ENCODE measurements around the gene OTOGL.

Gene OTOGL

GRCh38 chr12:80099259-80099658 lies at the start of gene OTOGL:
OTOGL (plus strand) TSS chr12:80099537; CDS start chr12:80209432, 109,895 bp downstream.
- no peaks in the 10 kb centered on the region for H3K36me3 ChIP-seq (ENCODE audit: control insufficient read depth in 2 of 2, insufficient read depth in 2 of 2, low read length in 2 of 2)
- no peaks in the 10 kb centered on the region for H3K27me3 ChIP-seq (ENCODE audit: control insufficient read depth in 1 of 2, insufficient read depth in 2 of 2, low read length in 2 of 2)
- H3K9ac ChIP-seq (ENCODE audit: low read length in 2 of 2): no peak within 1 kb of the TSS
- no peaks in the 10 kb centered on the region for H3K4me1 ChIP-seq (ENCODE audit: control insufficient read depth, insufficient read depth, low read length)
- no peaks in the 10 kb centered on the region for H3K9me3 ChIP-seq (ENCODE audit: control insufficient read depth in 2 of 2, low read length in 2 of 2)
- no peak within 1 kb of the TSS for H3K4me3 ChIP-seq (ENCODE audit: low read length in 2 of 2)
- no peak within 1 kb of the TSS for H3K27ac ChIP-seq (ENCODE audit: low read length)

GRCh38 chr12:80050236-80050635 lies 49.1 kb upstream of the OTOGL start:
- Histone ChIP-seq H3K27me3 (ENCODE audit: control insufficient read depth in 1 of 2, insufficient read depth in 2 of 2, low read length in 2 of 2) (no peaks in the 10 kb centered on the region), H3K9me3 (ENCODE audit: control insufficient read depth in 2 of 2, low read length in 2 of 2) (no peaks in the 10 kb centered on the region), H3K9ac (ENCODE audit: low read length in 2 of 2) (no peak overlapping the region)

GRCh38 chr12:80053051-80053790 lies 46.1 kb upstream of the OTOGL start:
- Histone ChIP-seq H3K27me3 (ENCODE audit: control insufficient read depth in 1 of 2, insufficient read depth in 2 of 2, low read length in 2 of 2) (no peaks in the 10 kb centered on the region), H3K9me3 (ENCODE audit: control insufficient read depth in 2 of 2, low read length in 2 of 2) (no peaks in the 10 kb centered on the region), H3K9ac (ENCODE audit: low read length in 2 of 2) (peak overlapping the region; percentile 1 to 19), H3K4me3 (ENCODE audit: low read length in 2 of 2) (no peak overlapping the region), H3K4me1 (ENCODE audit: control insufficient read depth, insufficient read depth, low read length) (peaks cover 6% of the 10 kb centered on the region), H3K36me3 (ENCODE audit: control insufficient read depth in 2 of 2, insufficient read depth in 2 of 2, low read length in 2 of 2) (no peaks in the 10 kb centered on the region), H3K27ac (ENCODE audit: low read length) (peak overlapping the region; percentile 83)

More at GRCh38 chr12:80050236-80050635, 49.1 kb upstream of the OTOGL start:
- H3K4me1 ChIP-seq (ENCODE audit: control insufficient read depth, insufficient read depth, low read length): peaks cover 6% of the 10 kb centered on the region
- H3K4me3 ChIP-seq (ENCODE audit: low read length in 2 of 2): no peak overlapping the region
- no peak overlapping the region for H3K27ac ChIP-seq (ENCODE audit: low read length)
- no peaks in the 10 kb centered on the region for H3K36me3 ChIP-seq (ENCODE audit: control insufficient read depth in 2 of 2, insufficient read depth in 2 of 2, low read length in 2 of 2)

GRCh38 chr12:80056232-80056631 lies 43.1 kb upstream of the OTOGL start:
- no peak overlapping the region for H3K27ac ChIP-seq (ENCODE audit: low read length)

GRCh38 chr12:80056845-80057244 lies 42.5 kb upstream of the OTOGL start:
- Histone ChIP-seq H3K27me3 (ENCODE audit: control insufficient read depth in 1 of 2, insufficient read depth in 2 of 2, low read length in 2 of 2) (no peaks in the 10 kb centered on the region), H3K4me1 (ENCODE audit: control insufficient read depth, insufficient read depth, low read length) (peaks cover 6% of the 10 kb centered on the region), H3K9me3 (ENCODE audit: control insufficient read depth in 2 of 2, low read length in 2 of 2) (no peaks in the 10 kb centered on the region), H3K27ac (ENCODE audit: low read length) (no peak overlapping the region), H3K9ac (ENCODE audit: low read length in 2 of 2) (no peak overlapping the region), H3K4me3 (ENCODE audit: low read length in 2 of 2) (no peak overlapping the region), H3K36me3 (ENCODE audit: control insufficient read depth in 2 of 2, insufficient read depth in 2 of 2, low read length in 2 of 2) (no peaks in the 10 kb centered on the region)

More at GRCh38 chr12:80056232-80056631, 43.1 kb upstream of the OTOGL start:
- Histone ChIP-seq H3K9ac (ENCODE audit: low read length in 2 of 2) (no peak overlapping the region), H3K36me3 (ENCODE audit: control insufficient read depth in 2 of 2, insufficient read depth in 2 of 2, low read length in 2 of 2) (no peaks in the 10 kb centered on the region), H3K9me3 (ENCODE audit: control insufficient read depth in 2 of 2, low read length in 2 of 2) (no peaks in the 10 kb centered on the region), H3K4me1 (ENCODE audit: control insufficient read depth, insufficient read depth, low read length) (peaks cover 6% of the 10 kb centered on the region), H3K4me3 (ENCODE audit: low read length in 2 of 2) (no peak overlapping the region), H3K27me3 (ENCODE audit: control insufficient read depth in 1 of 2, insufficient read depth in 2 of 2, low read length in 2 of 2) (no peaks in the 10 kb centered on the region)

- Histone ChIP-seq H3K36me3 (ENCODE audit: control insufficient read depth in 2 of 2, insufficient read depth in 2 of 2, low read length in 2 of 2) (no peaks in the 10 kb centered on the region), H3K9ac (ENCODE audit: low read length in 2 of 2) (no peak overlapping the region), H3K9me3 (ENCODE audit: control insufficient read depth in 2 of 2, low read length in 2 of 2) (no peaks in the 10 kb centered on the region), H3K4me1 (ENCODE audit: control insufficient read depth, insufficient read depth, low read length) (peaks cover 3% of the 10 kb centered on the region), H3K27me3 (ENCODE audit: control insufficient read depth in 1 of 2, insufficient read depth in 2 of 2, low read length in 2 of 2) (no peaks in the 10 kb centered on the region), H3K27ac (ENCODE audit: low read length) (no peak overlapping the region), H3K4me3 (ENCODE audit: low read length in 2 of 2) (no peak overlapping the region)
Measured at GRCh38 chr12:80058586-80058985, 40.8 kb upstream of the OTOGL start.

- Histone ChIP-seq H3K4me3 (ENCODE audit: low read length in 2 of 2) (no peak overlapping the region), H3K27me3 (ENCODE audit: control insufficient read depth in 1 of 2, insufficient read depth in 2 of 2, low read length in 2 of 2) (no peaks in the 10 kb centered on the region), H3K27ac (ENCODE audit: low read length) (no peak overlapping the region), H3K9ac (ENCODE audit: low read length in 2 of 2) (no peak overlapping the region), H3K4me1 (ENCODE audit: control insufficient read depth, insufficient read depth, low read length) (peaks cover 3% of the 10 kb centered on the region), H3K36me3 (ENCODE audit: control insufficient read depth in 2 of 2, insufficient read depth in 2 of 2, low read length in 2 of 2) (no peaks in the 10 kb centered on the region), H3K9me3 (ENCODE audit: control insufficient read depth in 2 of 2, low read length in 2 of 2) (no peaks in the 10 kb centered on the region)
Measured at GRCh38 chr12:80059102-80059501, 40.2 kb upstream of the OTOGL start.

GRCh38 chr12:80059875-80060274 lies 39.5 kb upstream of the OTOGL start:
- H3K27ac ChIP-seq (ENCODE audit: low read length): no peak overlapping the region
- H3K36me3 ChIP-seq (ENCODE audit: control insufficient read depth in 2 of 2, insufficient read depth in 2 of 2, low read length in 2 of 2): no peaks in the 10 kb centered on the region
- H3K4me1 ChIP-seq (ENCODE audit: control insufficient read depth, insufficient read depth, low read length): peaks cover 3% of the 10 kb centered on the region

GRCh38 chr12:80064269-80064668 lies 35.1 kb upstream of the OTOGL start:
- H3K9me3 ChIP-seq (ENCODE audit: control insufficient read depth in 2 of 2, low read length in 2 of 2): no peaks in the 10 kb centered on the region
- no peaks in the 10 kb centered on the region for H3K27me3 ChIP-seq (ENCODE audit: control insufficient read depth in 1 of 2, insufficient read depth in 2 of 2, low read length in 2 of 2)
- peaks cover 6% of the 10 kb centered on the region for H3K4me1 ChIP-seq (ENCODE audit: control insufficient read depth, insufficient read depth, low read length)
- no peaks in the 10 kb centered on the region for H3K36me3 ChIP-seq (ENCODE audit: control insufficient read depth in 2 of 2, insufficient read depth in 2 of 2, low read length in 2 of 2)
- H3K27ac ChIP-seq (ENCODE audit: low read length): no peak overlapping the region
- H3K9ac ChIP-seq (ENCODE audit: low read length in 2 of 2): no peak overlapping the region
- H3K4me3 ChIP-seq (ENCODE audit: low read length in 2 of 2): no peak overlapping the region

More at GRCh38 chr12:80059875-80060274, 39.5 kb upstream of the OTOGL start:
- no peak overlapping the region for H3K4me3 ChIP-seq (ENCODE audit: low read length in 2 of 2)
- no peak overlapping the region for H3K9ac ChIP-seq (ENCODE audit: low read length in 2 of 2)
- no peaks in the 10 kb centered on the region for H3K9me3 ChIP-seq (ENCODE audit: control insufficient read depth in 2 of 2, low read length in 2 of 2)
- H3K27me3 ChIP-seq (ENCODE audit: control insufficient read depth in 1 of 2, insufficient read depth in 2 of 2, low read length in 2 of 2): no peaks in the 10 kb centered on the region

- Histone ChIP-seq H3K4me1 (ENCODE audit: control insufficient read depth, insufficient read depth, low read length) (peaks cover 6% of the 10 kb centered on the region), H3K9me3 (ENCODE audit: control insufficient read depth in 2 of 2, low read length in 2 of 2) (no peaks in the 10 kb centered on the region), H3K27me3 (ENCODE audit: control insufficient read depth in 1 of 2, insufficient read depth in 2 of 2, low read length in 2 of 2) (no peaks in the 10 kb centered on the region), H3K36me3 (ENCODE audit: control insufficient read depth in 2 of 2, insufficient read depth in 2 of 2, low read length in 2 of 2) (no peaks in the 10 kb centered on the region), H3K27ac (ENCODE audit: low read length) (no peak overlapping the region), H3K9ac (ENCODE audit: low read length in 2 of 2) (no peak overlapping the region), H3K4me3 (ENCODE audit: low read length in 2 of 2) (no peak overlapping the region)
Measured at GRCh38 chr12:80064951-80065350, 34.4 kb upstream of the OTOGL start.

GRCh38 chr12:80068173-80068572 lies 31.2 kb upstream of the OTOGL start:
- H3K27ac ChIP-seq (ENCODE audit: low read length): no peak overlapping the region
- no peaks in the 10 kb centered on the region for H3K9me3 ChIP-seq (ENCODE audit: control insufficient read depth in 2 of 2, low read length in 2 of 2)
- H3K36me3 ChIP-seq (ENCODE audit: control insufficient read depth in 2 of 2, insufficient read depth in 2 of 2, low read length in 2 of 2): no peaks in the 10 kb centered on the region
- H3K4me3 ChIP-seq (ENCODE audit: low read length in 2 of 2): no peak overlapping the region
- peaks cover 3% of the 10 kb centered on the region for H3K4me1 ChIP-seq (ENCODE audit: control insufficient read depth, insufficient read depth, low read length)
- no peaks in the 10 kb centered on the region for H3K27me3 ChIP-seq (ENCODE audit: control insufficient read depth in 1 of 2, insufficient read depth in 2 of 2, low read length in 2 of 2)
- no peak overlapping the region for H3K9ac ChIP-seq (ENCODE audit: low read length in 2 of 2)

All from stomach smooth muscle (tissue), 2 donors.